Stimulated activated CD4-positive, alpha-beta T cell treated with anti-CD3 and anti-CD28 coated beads, Interleukin-12 subunit alpha, Interleukin-12 subunit beta, amount 100 ng/mL, for 4 hours (primary cell): ENCODE results near the gene HCAR3.
"Not testable (repeated sequence)": the region's sequence is repeated elsewhere in the genome, so short reads cannot be mapped to it uniquely, and the experiment has no call there.

Source experiments
- DNase-seq: peaks from one replicate; pipeline ENCODE4 v3.0.0-alpha.2; 2020

HCAR3 gene

GRCh38 chr12:122716658-122717057, at the start of gene HCAR3:
TSS of gene HCAR3 (minus strand) at chr12:122716811. CDS start at chr12:122716737, 74 bp downstream.
- DNase-seq, result not testable (repeated sequence)

- DNase-seq, result no peak
These were observed 41.0 kb upstream of the HCAR3 start for GRCh38 chr12:122757568-122757967.

GRCh38 chr12:122754790-122755189, 38.2 kb upstream of the HCAR3 start:
- no peak for DNase-seq

- no peak for DNase-seq
These were observed 36.7 kb upstream of the HCAR3 start for GRCh38 chr12:122753319-122753650.

GRCh38 chr12:122752464-122753318, 36.1 kb upstream of the HCAR3 start, which contains the start of gene DENR:
TSS of gene DENR (plus strand) at chr12:122752824. CDS start at chr12:122753702, 878 bp downstream.
- peak; percentile 99 for DNase-seq

GRCh38 chr12:122750781-122751515, 34.3 kb upstream of the HCAR3 start:
- not testable (repeated sequence) for DNase-seq

GRCh38 chr12:122749569-122750332, 33.1 kb upstream of the HCAR3 start:
- no peak for DNase-seq

GRCh38 chr12:122747224-122748135, 30.9 kb upstream of the HCAR3 start:
- no peak for DNase-seq

- DNase-seq, result no peak
These were observed 27.4 kb upstream of the HCAR3 start for GRCh38 chr12:122743895-122744525.

- no peak for DNase-seq
These were observed 23.7 kb upstream of the HCAR3 start for GRCh38 chr12:122740351-122740750.

GRCh38 chr12:122738571-122738970, 22.0 kb upstream of the HCAR3 start:
- DNase-seq, result no peak

GRCh38 chr12:122732611-122733010, 16.0 kb upstream of the HCAR3 start:
- no peak for DNase-seq

GRCh38 chr12:122732170-122732569, 15.6 kb upstream of the HCAR3 start:
- no peak for DNase-seq

- peak; percentile 30 for DNase-seq
These were observed 13.8 kb upstream of the HCAR3 start, which contains the start of gene HCAR1 for GRCh38 chr12:122730215-122731014. TSS of gene HCAR1 (minus strand) at chr12:122730844. CDS start at chr12:122730339, 505 bp downstream.

- no peak for DNase-seq
These were observed 13.1 kb upstream of the HCAR3 start for GRCh38 chr12:122729583-122730214.

- DNase-seq, result no peak
These were observed 9.5 kb upstream of the HCAR3 start for GRCh38 chr12:122726080-122726558.

GRCh38 chr12:122725452-122726079, 9.0 kb upstream of the HCAR3 start:
- DNase-seq, result no peak

- DNase-seq, result no peak
These were observed 8.1 kb upstream of the HCAR3 start for GRCh38 chr12:122724641-122725243.

- no peak for DNase-seq
These were observed 5.8 kb upstream of the HCAR3 start for GRCh38 chr12:122722387-122722786.
